Gastrocnemius medialis (tissue), 4 donors: ENCODE results near the gene DYSF. TPM values are rescaled to one million over a fixed set of nuclear protein-coding genes. Genes with fewer than 3 reads are reported as not detected.
A peak's percentile ranks its signal among the peaks of the same experiment; 100 is the strongest.

Source experiments
- ATAC-seq, 2 donors: fragments of 150-250 bp; one replicate each; pipeline ENCODE4 v1.9.1; 2016
- DNase-seq, 2 donors: peaks; one replicate each; pipeline ENCODE4 v3.0.0-alpha.2; 2019
- H3K27ac ChIP-seq, 4 donors: fragments of 200-600 bp; sonication (generic); 1 replicate in 1 of 4; 2 replicates in 3 of 4; pipeline ENCODE4 v1.5.1; 2016 to 2018; ENCODE audit warnings: mild to moderate bottlenecking in 2 of 4, moderate library complexity in 1 of 4
- H3K27me3 ChIP-seq, 3 donors: fragments of 200-600 bp; sonication (generic) in 2 of 3; 1 replicate in 1 of 3; 2 replicates in 2 of 3; pipeline versions ENCODE4 v1.5.1 to v1.6.0; 2016 to 2019; ENCODE audit warnings: mild to moderate bottlenecking in 1 of 3, moderate library complexity in 1 of 3
- H3K36me3 ChIP-seq, 2 donors: fragments of 200-600 bp; sonication (generic) in 1 of 2; one replicate each; pipeline ENCODE4 v1.5.1; 2017 to 2018
- H3K4me1 ChIP-seq, 2 donors: fragments of 200-600 bp; sonication (generic) in 1 of 2; one replicate each; pipeline ENCODE4 v1.5.1; 2016 to 2017; ENCODE audit warnings: mild to moderate bottlenecking in 2 of 2
- H3K4me3 ChIP-seq, 4 donors: fragments of 200-600 bp; sonication (generic) in 3 of 4; 1 replicate in 1 of 4; 2 replicates in 3 of 4; pipeline ENCODE4 v1.5.1; 2016 to 2019; ENCODE audit warnings: mild to moderate bottlenecking in 2 of 4
- H3K9me3 ChIP-seq, 3 donors: fragments of 200-600 bp; sonication (generic) in 2 of 3; 1 replicate in 1 of 3; 2 replicates in 2 of 3; pipeline ENCODE4 v1.5.1; 2016 to 2019
- POLR2A ChIP-seq, 2 donors: fragments of 450-650 bp; IDR thresholded peaks; one replicate each; pipeline ENCODE4 v1.6.1; 2017; ENCODE audit warnings: antibody characterized with exemption in 2 of 2, mild to moderate bottlenecking in 2 of 2, moderate library complexity in 2 of 2
- in situ Hi-C, 4 donors: fragments of 200-750 bp; cut with MboI; loops; one replicate each; pipeline versions ENCODE4 v1.15.0 to v1.8.0; 2017; ENCODE audit warnings: low sequenced_read_pairs in 4 of 4
- intact Hi-C: fragments of 100-400 bp; cut with DNase I; formaldehyde crosslinking; loops from one replicate; pipeline ENCODE4 v1.15.1; 2023; ENCODE audit warnings: low total_unique reads
- total RNA-seq, 4 donors: library from RNA; depleted of rRNA; stranded (reverse); fragments of >200 nt; gene quantifications; one replicate each; pipeline versions ENCODE4 v1.1.0 to v1.2.3, GENCODE V29; 2016
- TF ChIP-seq, protein P1 (sequence below), 5 experiments: fragments of 450-650 bp in 3 of 5; fragments of 200-600 bp in 2 of 5; sonication (generic) in 2 of 5; IDR thresholded peaks in 4 of 5; conservative IDR thresholded peaks in 1 of 5; 1 replicate in 4 of 5; 2 replicates in 1 of 5; pipeline ENCODE4 v1.5.1; 2016 to 2019; ENCODE audit warnings: antibody characterized with exemption in 5 of 5, mild to moderate bottlenecking in 3 of 5, moderate library complexity in 3 of 5

The DYSF gene
- total RNA-seq, 4 donors from 2014 or later: 40.7 to 267 (median 153) TPM

DNA sequence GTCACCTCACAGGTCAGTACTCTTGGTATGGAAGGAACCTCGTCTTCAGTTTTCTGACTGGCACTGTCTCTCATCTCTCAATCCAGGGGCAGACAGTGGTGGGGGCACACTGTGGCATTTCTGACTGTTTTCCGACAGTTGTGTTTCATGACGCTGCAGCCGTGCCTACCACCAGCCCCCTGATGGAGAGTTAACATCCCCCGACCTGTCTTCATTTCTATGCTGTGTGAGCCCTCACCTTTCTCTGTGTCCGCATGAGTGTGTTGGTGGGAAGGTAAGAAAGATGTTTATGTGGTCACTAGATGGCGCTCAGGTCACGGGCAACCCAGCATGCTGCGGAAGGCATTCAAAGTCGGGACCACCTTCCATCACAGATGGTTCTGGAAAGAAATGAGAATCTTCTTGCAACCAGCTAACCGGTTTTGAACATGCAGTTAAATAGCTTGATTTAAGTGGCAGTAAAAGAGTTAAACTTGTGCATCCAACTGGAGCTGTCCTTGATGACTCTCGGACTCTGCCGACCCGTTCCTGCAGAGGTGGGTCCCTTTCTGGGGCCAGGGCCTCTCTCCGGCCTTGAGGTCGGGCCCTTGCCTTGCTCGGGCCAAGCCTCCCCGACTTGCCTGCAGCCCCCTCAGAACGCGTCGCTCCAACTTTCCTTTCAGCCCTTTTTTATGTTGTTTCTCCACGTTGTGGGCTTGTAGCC is 92.4 kb downstream of the DYSF start:
- Histone ChIP-seq H3K27ac (peak overlapping the region in 3 of 4 donors; percentile 46 to 69 (median 69)), H3K4me1 (no peaks in the 10 kb centered on the region), H3K4me3 (peak overlapping the region in 1 of 4 donors; percentile 30), H3K36me3 (peaks cover 0 to 17% of the 10 kb centered on the region in 2 donors), H3K9me3 (no peaks in the 10 kb centered on the region), H3K27me3 (no peaks in the 10 kb centered on the region)
- in situ Hi-C loops (loop anchor here (5.0 to 25.0 kb wide), 6 partner anchors 239 to 1192 kb away; no protein-coding TSS in a partner anchor), intact Hi-C loops (loop anchor here (1.0 to 10.0 kb wide), 4 partner anchors 379 to 1202 kb away; no protein-coding TSS in a partner anchor)
- ATAC-seq (peak; percentile 46 to 60), DNase-seq (peak in 1 of 2 donors; percentile 44)
- TF ChIP-seq, protein P1, sequence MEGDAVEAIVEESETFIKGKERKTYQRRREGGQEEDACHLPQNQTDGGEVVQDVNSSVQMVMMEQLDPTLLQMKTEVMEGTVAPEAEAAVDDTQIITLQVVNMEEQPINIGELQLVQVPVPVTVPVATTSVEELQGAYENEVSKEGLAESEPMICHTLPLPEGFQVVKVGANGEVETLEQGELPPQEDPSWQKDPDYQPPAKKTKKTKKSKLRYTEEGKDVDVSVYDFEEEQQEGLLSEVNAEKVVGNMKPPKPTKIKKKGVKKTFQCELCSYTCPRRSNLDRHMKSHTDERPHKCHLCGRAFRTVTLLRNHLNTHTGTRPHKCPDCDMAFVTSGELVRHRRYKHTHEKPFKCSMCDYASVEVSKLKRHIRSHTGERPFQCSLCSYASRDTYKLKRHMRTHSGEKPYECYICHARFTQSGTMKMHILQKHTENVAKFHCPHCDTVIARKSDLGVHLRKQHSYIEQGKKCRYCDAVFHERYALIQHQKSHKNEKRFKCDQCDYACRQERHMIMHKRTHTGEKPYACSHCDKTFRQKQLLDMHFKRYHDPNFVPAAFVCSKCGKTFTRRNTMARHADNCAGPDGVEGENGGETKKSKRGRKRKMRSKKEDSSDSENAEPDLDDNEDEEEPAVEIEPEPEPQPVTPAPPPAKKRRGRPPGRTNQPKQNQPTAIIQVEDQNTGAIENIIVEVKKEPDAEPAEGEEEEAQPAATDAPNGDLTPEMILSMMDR (IDR thresholded peaks at IDR 0.05 in 4 of 5, conservative IDR thresholded peaks at IDR 0.05 in 1 of 5): peak; percentile 46 to 74 (median 64)
- TF ChIP-seq POLR2A (IDR thresholded peaks at IDR 0.05): no peak

DNA sequence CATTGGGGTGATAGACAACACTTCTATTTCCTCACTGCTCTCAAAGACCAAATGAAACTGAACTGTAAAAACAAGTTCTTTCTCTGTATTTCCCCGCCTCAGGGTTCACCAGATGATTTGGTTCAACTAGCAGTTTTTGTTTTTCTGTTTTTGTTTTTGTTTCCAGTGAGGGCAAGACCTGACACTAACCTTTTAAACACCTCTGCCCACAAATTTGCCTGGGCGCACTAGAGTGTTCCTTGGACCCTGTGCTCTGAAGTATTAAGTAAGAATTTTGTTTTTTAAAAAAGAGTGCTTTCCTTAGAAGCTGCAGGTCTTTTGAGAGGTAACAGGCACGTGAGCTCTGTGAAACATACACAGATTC is 92.9 kb downstream of the DYSF start:
- H3K9me3 ChIP-seq: no peaks in the 10 kb centered on the region

DNA sequence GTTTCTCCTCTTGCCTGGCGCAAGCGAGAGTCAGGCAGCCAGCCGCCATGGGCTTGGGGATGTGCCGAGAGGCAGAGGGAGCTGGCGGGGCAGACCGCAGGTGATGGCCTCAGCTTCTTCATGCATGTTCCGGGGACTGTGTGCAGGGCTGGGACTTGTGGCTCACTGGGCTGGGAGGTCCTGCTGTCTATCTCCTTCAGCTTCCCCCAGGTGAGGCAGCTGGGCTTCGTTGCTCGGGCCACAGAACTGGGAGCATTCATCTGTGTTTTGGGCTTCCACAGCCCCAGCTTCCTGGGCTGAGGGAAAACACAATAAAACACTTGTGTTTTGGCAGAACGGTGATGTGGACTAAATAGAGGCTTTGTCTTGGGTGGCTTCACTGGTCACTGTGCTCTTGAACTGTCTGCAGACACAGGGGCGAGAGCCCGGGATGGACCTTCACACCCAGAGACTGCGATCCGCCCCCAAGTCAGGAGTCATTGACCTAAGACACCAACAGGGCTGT is 93.5 kb downstream of the DYSF start:
- no peak for TF ChIP-seq POLR2A (IDR thresholded peaks at IDR 0.05)
- TF ChIP-seq, protein P1 (IDR thresholded peaks at IDR 0.05 in 4 of 5, conservative IDR thresholded peaks at IDR 0.05 in 1 of 5): no peak
- ATAC-seq: no peak
- H3K4me3 ChIP-seq: no peak overlapping the region
- intact Hi-C loops (loop anchor here (5.0 to 10.0 kb wide), 3 partner anchors 378 to 1200 kb away; no protein-coding TSS in a partner anchor), in situ Hi-C loops (loop anchor here (5.0 to 25.0 kb wide), 6 partner anchors 238 to 1190 kb away; no protein-coding TSS in a partner anchor)
- peaks cover 0 to 28% of the 10 kb centered on the region in 2 donors for H3K36me3 ChIP-seq
- no peaks in the 10 kb centered on the region for H3K9me3 ChIP-seq
- no peak for DNase-seq
- H3K27ac ChIP-seq: no peak overlapping the region
- H3K4me1 ChIP-seq: no peaks in the 10 kb centered on the region
- H3K27me3 ChIP-seq: no peaks in the 10 kb centered on the region

More for the DNA sequence above, 92.9 kb downstream of the DYSF start:
- TF ChIP-seq POLR2A (IDR thresholded peaks at IDR 0.05): no peak
- TF ChIP-seq, protein P1 (IDR thresholded peaks at IDR 0.05 in 4 of 5, conservative IDR thresholded peaks at IDR 0.05 in 1 of 5): no peak
- DNase-seq (no peak), ATAC-seq (no peak)
- H3K4me1 ChIP-seq: no peaks in the 10 kb centered on the region
- no peaks in the 10 kb centered on the region for H3K27me3 ChIP-seq
- H3K4me3 ChIP-seq: no peak overlapping the region
- intact Hi-C loops (loop anchor here (5.0 to 10.0 kb wide), 3 partner anchors 379 to 1201 kb away; no protein-coding TSS in a partner anchor), in situ Hi-C loops (loop anchor here (5.0 to 25.0 kb wide), 6 partner anchors 239 to 1191 kb away; no protein-coding TSS in a partner anchor)
- no peak overlapping the region for H3K27ac ChIP-seq
- H3K36me3 ChIP-seq: peaks cover 0 to 23% of the 10 kb centered on the region in 2 donors

DNA sequence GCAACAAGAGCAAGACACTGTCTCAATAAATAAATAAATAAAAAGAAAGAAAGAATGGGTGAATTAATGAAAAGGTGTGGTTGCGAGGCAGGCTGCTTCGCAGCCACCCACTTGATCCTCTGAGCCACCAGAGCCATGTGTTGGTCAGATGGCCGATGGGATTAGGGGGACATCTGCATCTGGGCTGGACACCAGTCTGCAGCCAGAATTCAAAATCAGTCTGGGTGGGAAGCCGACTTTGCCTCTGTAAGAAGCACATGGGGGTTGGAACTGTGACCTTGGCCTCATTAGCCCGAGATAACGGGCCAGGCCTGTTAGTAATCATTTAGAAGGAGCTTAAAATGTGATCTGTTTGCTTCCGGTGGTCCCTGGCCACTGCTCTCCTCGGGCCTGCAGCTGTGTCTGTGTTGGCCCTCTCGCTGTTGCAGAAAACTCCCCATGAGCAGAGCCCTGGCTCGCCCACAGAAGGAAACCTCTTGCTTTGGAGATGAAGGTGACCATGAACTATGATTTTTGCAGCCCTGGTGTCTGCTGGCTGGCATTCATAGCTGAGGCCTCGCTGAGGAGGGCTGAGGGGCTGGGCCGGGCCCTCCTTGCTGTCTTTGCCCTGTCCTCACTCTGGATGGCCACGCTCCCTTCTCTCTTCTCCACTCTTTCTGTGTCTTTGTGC is 94.4 kb downstream of the DYSF start:
- ATAC-seq (no peak), DNase-seq (no peak)
- TF ChIP-seq POLR2A (IDR thresholded peaks at IDR 0.05): no peak
- TF ChIP-seq, protein P1 (IDR thresholded peaks at IDR 0.05 in 4 of 5, conservative IDR thresholded peaks at IDR 0.05 in 1 of 5): no peak
- Histone ChIP-seq H3K27me3 (no peaks in the 10 kb centered on the region), H3K4me1 (no peaks in the 10 kb centered on the region), H3K4me3 (no peak overlapping the region), H3K36me3 (peaks cover 0 to 37% of the 10 kb centered on the region in 2 donors), H3K9me3 (no peaks in the 10 kb centered on the region), H3K27ac (no peak overlapping the region)
- intact Hi-C loops: loop anchor here (1.0 to 10.0 kb wide), 6 partner anchors 251 to 1200 kb away; no protein-coding TSS in a partner anchor
- in situ Hi-C loops: loop anchor here (5.0 to 25.0 kb wide), 6 partner anchors 237 to 1190 kb away; no protein-coding TSS in a partner anchor
